AG09319 (cell line): ENCODE results near the gene CDK11B.
"Not testable (repeated sequence)": the region's sequence is repeated elsewhere in the genome, so short reads cannot be mapped to it uniquely, and the experiment has no call there.

ENCODE experiments used
- DNase-seq: peaks from one replicate; pipeline ENCODE4 v3.0.0-alpha.2; 2010; ENCODE audit warnings: low read depth; ENCODE audit errors: extremely low read depth
- CTCF ChIP-seq: IDR thresholded peaks from 2 replicates; pipeline ENCODE4 v1.5.1; 2011; ENCODE audit warnings: low read depth, mild to moderate bottlenecking, inconsistent platforms, low read length, moderate library complexity

CDK11B gene

GRCh38 chr1:1597275-1597930 lies 61.4 kb downstream of the CDK11B start:
- no peak for DNase-seq
- peak; percentile 19 for TF ChIP-seq CTCF

- no peak for TF ChIP-seq CTCF
- DNase-seq = no peak
These were observed 62.1 kb downstream of the CDK11B start for GRCh38 chr1:1596493-1597274.

- not testable (repeated sequence) for DNase-seq
These were observed 63.5 kb downstream of the CDK11B start for GRCh38 chr1:1595341-1595740.

GRCh38 chr1:1594602-1595260 lies 64.1 kb downstream of the CDK11B start:
- TF ChIP-seq CTCF = no peak
- DNase-seq = no peak

GRCh38 chr1:1593834-1594601 lies 64.8 kb downstream of the CDK11B start:
- TF ChIP-seq CTCF = no peak
- DNase-seq = no peak

GRCh38 chr1:1591452-1591851 lies 67.4 kb downstream of the CDK11B start:
- TF ChIP-seq CTCF = no peak
- no peak for DNase-seq
